IMR-90 (cell line): ENCODE results near the gene NT5DC1. TPM values are rescaled to one million over a fixed set of nuclear protein-coding genes. Genes with fewer than 3 reads are reported as not detected.

Experiments
- ATAC-seq: fragments of 200-7000 bp; cut with Tn5 transposase; 2 replicates; pipeline ENCODE4 v1.9.1; 2020; ENCODE audit warnings: low read depth, mild to moderate bottlenecking, moderate library complexity
- BruUV-seq: library from RNA; stranded (reverse); fragments of 400-500 nt; replicated peaks from 2 replicates; lab custom pipeline; 2021; lab: Mats Ljungman, UMichigan
- CTCF ChIA-PET: fragments of 300-600 bp; formaldehyde crosslinking; extraction: SDS; loops from one replicate; lab custom pipeline; 2021; ENCODE audit warnings: antibody characterized with exemption; lab: Yijun Ruan, JAX
- POLR2A ChIA-PET: fragments of 300-600 bp; sonication (Branson Sonifier 250); formaldehyde crosslinking; loops from one replicate; lab custom pipeline; 2022; ENCODE audit warnings: antibody characterized with exemption; ENCODE audit not compliant: unreplicated experiment; lab: Charles Lee
- DNase-seq: peaks from one replicate; pipeline ENCODE4 v3.0.0; 2013
- H2AFZ ChIP-seq: replicated peaks from 2 replicates; pipeline ENCODE3; 2013; ENCODE audit warnings: low read length, mild to moderate bottlenecking; ENCODE audit not compliant: poor library complexity
- H2AK5ac ChIP-seq: 2 replicates; pipeline ENCODE4 v1.6.1; 2013; ENCODE audit warnings: low read depth, low read length, inconsistent platforms
- H2AK9ac ChIP-seq: replicated peaks from 2 replicates; pipeline ENCODE3; 2013; ENCODE audit warnings: mild to moderate bottlenecking, low read depth, low read length, moderate library complexity; ENCODE audit not compliant: poor library complexity
- H2BK120ac ChIP-seq: 2 replicates; pipeline ENCODE4 v1.6.1; 2013; ENCODE audit warnings: low read depth, low read length, inconsistent platforms
- H2BK15ac ChIP-seq: 3 replicates; pipeline ENCODE4 v1.6.1; 2013; ENCODE audit warnings: low read depth, low read length, inconsistent platforms
- H2BK20ac ChIP-seq: 2 replicates; pipeline ENCODE4 v1.6.1; 2013; ENCODE audit warnings: low read depth, mild to moderate bottlenecking, inconsistent platforms, low read length, moderate library complexity
- H2BK5ac ChIP-seq: 2 replicates; pipeline ENCODE4 v1.6.1; 2013; ENCODE audit warnings: mild to moderate bottlenecking, low read depth, low read length, inconsistent platforms; ENCODE audit not compliant: poor library complexity, severe bottlenecking
- H3K14ac ChIP-seq: replicated peaks from 2 replicates; pipeline ENCODE4 v1.6.1; 2013; ENCODE audit warnings: low read depth, low read length, inconsistent platforms
- H3K18ac ChIP-seq: 2 replicates; pipeline ENCODE4 v1.6.1; 2013; ENCODE audit warnings: low read depth, low read length, control low read depth
- H3K23ac ChIP-seq: 2 replicates; pipeline ENCODE4 v1.6.1; 2013; ENCODE audit warnings: low read depth, low read length, inconsistent platforms
- H3K27ac ChIP-seq: 2 replicates; pipeline ENCODE4 v1.5.1; 2013; ENCODE audit warnings: mild to moderate bottlenecking, control low read depth, low read length; ENCODE audit not compliant: insufficient read depth
- H3K27me3 ChIP-seq: 2 replicates; pipeline ENCODE4 v1.6.1; 2013; ENCODE audit warnings: low read length; ENCODE audit not compliant: control insufficient read depth, insufficient read depth
- H3K36me3 ChIP-seq: 2 replicates; pipeline ENCODE4 v1.6.1; 2013; ENCODE audit warnings: low read length, mixed read lengths; ENCODE audit not compliant: control insufficient read depth, insufficient read depth
- H3K4ac ChIP-seq: 2 replicates; pipeline ENCODE4 v1.6.1; 2013; ENCODE audit warnings: low read depth, low read length, inconsistent platforms
- H3K4me1 ChIP-seq: 2 replicates; pipeline ENCODE4 v1.6.1; 2013; ENCODE audit warnings: low read length, mixed read lengths; ENCODE audit not compliant: control insufficient read depth, insufficient read depth
- H3K4me2 ChIP-seq: 2 replicates; pipeline ENCODE4 v1.6.1; 2013; ENCODE audit warnings: low read depth, mild to moderate bottlenecking, control low read depth, low read length, moderate library complexity
- H3K4me3 ChIP-seq: 2 replicates; pipeline ENCODE4 v1.5.1; 2013; ENCODE audit warnings: low read depth, mild to moderate bottlenecking, control low read depth, low read length, moderate library complexity; ENCODE audit not compliant: insufficient read depth
- H3K56ac ChIP-seq: 2 replicates; pipeline ENCODE4 v1.6.1; 2013; ENCODE audit warnings: low read length, inconsistent platforms; ENCODE audit not compliant: insufficient read depth; ENCODE audit errors: extremely low read depth
- H3K79me1 ChIP-seq, 2 experiments: 2 replicates each; pipeline ENCODE4 v1.6.1; 2013; ENCODE audit warnings: low read length in 2 of 2, inconsistent platforms in 1 of 2, low read depth in 1 of 2
- H3K9ac ChIP-seq: 2 replicates; pipeline ENCODE4 v1.6.1; 2013; ENCODE audit warnings: low read depth, low read length, control low read depth
- H3K9me1 ChIP-seq: 2 replicates; pipeline ENCODE4 v1.6.1; 2013; ENCODE audit warnings: low read length, inconsistent platforms; ENCODE audit not compliant: insufficient read depth
- H3K9me3 ChIP-seq: 2 replicates; pipeline ENCODE4 v1.6.1; 2013; ENCODE audit warnings: low read length; ENCODE audit not compliant: control insufficient read depth, insufficient read depth
- H4K20me1 ChIP-seq: 2 replicates; pipeline ENCODE4 v1.6.1; 2013; ENCODE audit warnings: low read length, inconsistent platforms; ENCODE audit not compliant: insufficient read depth
- H4K5ac ChIP-seq: 2 replicates; pipeline ENCODE4 v1.6.1; 2013; ENCODE audit warnings: mild to moderate bottlenecking, low read depth, low read length, control low read depth
- H4K8ac ChIP-seq, 2 experiments: 2 replicates each; pipeline ENCODE4 v1.6.1; 2013; ENCODE audit warnings: low read depth in 2 of 2, low read length in 2 of 2, control low read depth in 1 of 2, inconsistent platforms in 1 of 2
- H4K91ac ChIP-seq: 2 replicates; pipeline ENCODE4 v1.6.1; 2013; ENCODE audit warnings: low read depth, low read length, inconsistent platforms; ENCODE audit not compliant: insufficient read depth
- MAZ ChIP-seq: IDR thresholded peaks from 2 replicates; pipeline ENCODE4 v1.6.1; 2012; ENCODE audit warnings: low read depth, mild to moderate bottlenecking, low read length, improper control_type of control experiment, moderate library complexity, borderline replicate concordance
- SMC3 ChIP-seq: fragments of 150-350 bp; IDR thresholded peaks from 2 replicates; pipeline ENCODE4 v1.6.1; 2016; ENCODE audit warnings: low read depth, mild to moderate bottlenecking, antibody characterized with exemption, low read length, moderate library complexity
- WGBS, 2 experiments: methylation state at CpG; one replicate each; pipeline versions ENCODE4 v1.1.5 to v1.1.7; 2013; ENCODE audit warnings: missing lambda C conversion rate in 2 of 2; ENCODE audit not compliant: insufficient read length in 1 of 2; ENCODE audit errors: extremely low coverage in 2 of 2; 5-methylcytosine and 5-hydroxymethylcytosine counted together
- dilution Hi-C: fragments of 300-500 bp; cut with HindIII; formaldehyde crosslinking; loops from one replicate; pipeline ENCODE4 v1.14.3; 2018; ENCODE audit warnings: low sequenced_read_pairs; ENCODE audit not compliant: unreplicated experiment
- in situ Hi-C: fragments of 300-500 bp; cut with MboI; formaldehyde crosslinking; loops from 3 replicates; pipeline ENCODE4 v1.14.3; 2019; ENCODE audit warnings: low sequenced_read_pairs, inconsistent platforms, mixed read lengths
- intact Hi-C: fragments of 100-400 bp; cut with micrococcal nuclease; formaldehyde crosslinking; loops from 2 replicates; pipeline ENCODE4 v1.10.0; 2022
- polyA plus RNA-seq, 3 experiments: library from polyadenylated mRNA; depleted of rRNA; stranded (reverse); fragments of >200 nt; gene quantifications; 2 replicates each; pipeline ENCODE4 v1.2.3, GENCODE V29; 2012; ENCODE audit warnings: low replicate concordance in 1 of 3
- total RNA-seq: library from RNA; depleted of rRNA; stranded (reverse); fragments of >200 nt; gene quantifications from 2 replicates; pipeline ENCODE4 v1.2.3, GENCODE V29; 2012
- TF ChIP-seq, protein P1 (sequence below): fragments of 150-350 bp; IDR thresholded peaks from 2 replicates; pipeline ENCODE4 v1.6.1; 2016; ENCODE audit warnings: low read depth, mild to moderate bottlenecking, low read length, moderate library complexity, borderline replicate concordance

The NT5DC1 gene
- total and polyA plus RNA-seq, 2 of the 4 experiments (the other 2 are of a cell fraction) = 11.7 to 16.8 TPM

DNA sequence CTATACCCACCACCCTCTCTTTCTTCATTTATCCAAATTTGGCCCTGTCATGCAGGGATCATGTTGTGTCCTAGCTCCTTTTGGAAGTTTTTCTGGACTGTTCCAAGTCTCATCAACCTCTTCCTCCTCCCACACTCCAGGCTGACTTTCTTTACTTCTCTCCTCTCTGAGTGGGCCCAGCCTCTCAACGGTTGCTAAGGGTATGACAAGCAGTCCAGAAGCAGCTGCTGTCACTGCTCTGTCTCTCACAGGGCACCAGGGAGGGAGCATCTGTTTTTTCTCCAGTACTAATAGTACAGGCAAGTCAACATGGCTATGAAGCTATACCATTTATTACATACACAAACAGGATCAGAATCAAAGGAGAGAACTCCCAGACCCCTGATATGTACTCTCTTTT is 8.2 kb downstream of the NT5DC1 start:
- Histone ChIP-seq H3K56ac (no peak overlapping the region), H4K8ac (no peak overlapping the region), H3K9me1 (no peaks in the 10 kb centered on the region), H3K9me3 (no peaks in the 10 kb centered on the region), H3K36me3 (peaks cover 14% of the 10 kb centered on the region), H2BK20ac (no peak overlapping the region), H2AK5ac (no peak overlapping the region), H3K27ac (no peak overlapping the region), H4K5ac (no peak overlapping the region), H3K23ac (no peak overlapping the region), H3K4me1 (peaks cover 11% of the 10 kb centered on the region), H3K27me3 (no peaks in the 10 kb centered on the region), H2AK9ac (no peak overlapping the region), H2BK120ac (no peak overlapping the region), H2BK5ac (no peak overlapping the region), H3K79me1 (peaks cover 4 to 5% of the 10 kb centered on the region in 2 experiments; a peak in 3 of 4 replicates), H2BK15ac (no peak overlapping the region), H4K91ac (no peak overlapping the region), H3K4me3 (no peak overlapping the region), H3K4me2 (no peak overlapping the region), H3K9ac (no peak overlapping the region), H4K20me1 (no peaks in the 10 kb centered on the region), H3K4ac (no peak overlapping the region), H3K14ac (no peak overlapping the region), H2AFZ (no peak overlapping the region), H3K18ac (no peak overlapping the region)
- no peak for TF ChIP-seq MAZ
- TF ChIP-seq, protein P1, sequence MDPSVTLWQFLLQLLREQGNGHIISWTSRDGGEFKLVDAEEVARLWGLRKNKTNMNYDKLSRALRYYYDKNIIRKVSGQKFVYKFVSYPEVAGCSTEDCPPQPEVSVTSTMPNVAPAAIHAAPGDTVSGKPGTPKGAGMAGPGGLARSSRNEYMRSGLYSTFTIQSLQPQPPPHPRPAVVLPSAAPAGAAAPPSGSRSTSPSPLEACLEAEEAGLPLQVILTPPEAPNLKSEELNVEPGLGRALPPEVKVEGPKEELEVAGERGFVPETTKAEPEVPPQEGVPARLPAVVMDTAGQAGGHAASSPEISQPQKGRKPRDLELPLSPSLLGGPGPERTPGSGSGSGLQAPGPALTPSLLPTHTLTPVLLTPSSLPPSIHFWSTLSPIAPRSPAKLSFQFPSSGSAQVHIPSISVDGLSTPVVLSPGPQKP = no peak
- no peak for TF ChIP-seq SMC3
- dilution Hi-C loops (no loop called here), intact Hi-C loops (no loop called here), in situ Hi-C loops (no loop called here)
- ChIA-PET POLR2A (no interaction called here), CTCF (no interaction called here)
- ATAC-seq (no peak), DNase-seq (no peak)
- BruUV-seq = no TSS peak
- no CpG with 5 or more reads among the region's 1 CpG for whole genome bisulfite sequencing, 2 experiments
